ENCODE measurements around the gene KCNQ1. TPM values are rescaled to one million over a fixed set of nuclear protein-coding genes. Genes with fewer than 3 reads are reported as not detected.

KCNQ1 gene, protein sequence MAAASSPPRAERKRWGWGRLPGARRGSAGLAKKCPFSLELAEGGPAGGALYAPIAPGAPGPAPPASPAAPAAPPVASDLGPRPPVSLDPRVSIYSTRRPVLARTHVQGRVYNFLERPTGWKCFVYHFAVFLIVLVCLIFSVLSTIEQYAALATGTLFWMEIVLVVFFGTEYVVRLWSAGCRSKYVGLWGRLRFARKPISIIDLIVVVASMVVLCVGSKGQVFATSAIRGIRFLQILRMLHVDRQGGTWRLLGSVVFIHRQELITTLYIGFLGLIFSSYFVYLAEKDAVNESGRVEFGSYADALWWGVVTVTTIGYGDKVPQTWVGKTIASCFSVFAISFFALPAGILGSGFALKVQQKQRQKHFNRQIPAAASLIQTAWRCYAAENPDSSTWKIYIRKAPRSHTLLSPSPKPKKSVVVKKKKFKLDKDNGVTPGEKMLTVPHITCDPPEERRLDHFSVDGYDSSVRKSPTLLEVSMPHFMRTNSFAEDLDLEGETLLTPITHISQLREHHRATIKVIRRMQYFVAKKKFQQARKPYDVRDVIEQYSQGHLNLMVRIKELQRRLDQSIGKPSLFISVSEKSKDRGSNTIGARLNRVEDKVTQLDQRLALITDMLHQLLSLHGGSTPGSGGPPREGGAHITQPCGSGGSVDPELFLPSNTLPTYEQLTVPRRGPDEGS
- total RNA-seq = not detected in 2 replicates

DNA sequence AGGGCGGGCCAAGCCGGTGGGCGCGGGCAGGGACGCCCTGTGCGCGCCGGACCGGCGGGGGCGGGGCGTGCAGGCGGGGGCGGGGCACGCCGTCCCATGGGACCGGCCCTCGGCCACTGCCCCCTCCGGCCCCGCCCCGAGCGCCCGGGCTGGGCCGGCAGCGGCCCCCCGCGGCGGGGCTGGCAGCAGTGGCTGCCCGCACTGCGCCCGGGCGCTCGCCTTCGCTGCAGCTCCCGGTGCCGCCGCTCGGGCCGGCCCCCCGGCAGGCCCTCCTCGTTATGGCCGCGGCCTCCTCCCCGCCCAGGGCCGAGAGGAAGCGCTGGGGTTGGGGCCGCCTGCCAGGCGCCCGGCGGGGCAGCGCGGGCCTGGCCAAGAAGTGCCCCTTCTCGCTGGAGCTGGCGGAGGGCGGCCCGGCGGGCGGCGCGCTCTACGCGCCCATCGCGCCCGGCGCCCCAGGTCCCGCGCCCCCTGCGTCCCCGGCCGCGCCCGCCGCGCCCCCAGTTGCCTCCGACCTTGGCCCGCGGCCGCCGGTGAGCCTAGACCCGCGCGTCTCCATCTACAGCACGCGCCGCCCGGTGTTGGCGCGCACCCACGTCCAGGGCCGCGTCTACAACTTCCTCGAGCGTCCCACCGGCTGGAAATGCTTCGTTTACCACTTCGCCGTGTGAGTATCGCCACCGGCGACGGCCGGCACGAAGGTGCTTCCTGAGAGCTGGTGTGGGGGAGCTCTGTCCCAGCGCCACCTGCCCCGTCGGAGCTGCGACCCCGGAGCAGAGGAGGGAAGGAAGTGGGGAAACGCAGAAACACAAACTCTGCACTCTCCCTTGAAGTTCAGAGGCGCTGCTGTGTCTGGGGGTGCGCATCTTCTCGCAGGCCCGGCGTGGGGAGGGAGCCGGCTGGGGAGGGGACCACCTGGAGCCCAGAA, at the start of gene KCNQ1:
KCNQ1 (plus strand) TSS at position 188 of the 925 bp plus-strand sequence; CDS start at position 279, 91 bp downstream.

DNA sequence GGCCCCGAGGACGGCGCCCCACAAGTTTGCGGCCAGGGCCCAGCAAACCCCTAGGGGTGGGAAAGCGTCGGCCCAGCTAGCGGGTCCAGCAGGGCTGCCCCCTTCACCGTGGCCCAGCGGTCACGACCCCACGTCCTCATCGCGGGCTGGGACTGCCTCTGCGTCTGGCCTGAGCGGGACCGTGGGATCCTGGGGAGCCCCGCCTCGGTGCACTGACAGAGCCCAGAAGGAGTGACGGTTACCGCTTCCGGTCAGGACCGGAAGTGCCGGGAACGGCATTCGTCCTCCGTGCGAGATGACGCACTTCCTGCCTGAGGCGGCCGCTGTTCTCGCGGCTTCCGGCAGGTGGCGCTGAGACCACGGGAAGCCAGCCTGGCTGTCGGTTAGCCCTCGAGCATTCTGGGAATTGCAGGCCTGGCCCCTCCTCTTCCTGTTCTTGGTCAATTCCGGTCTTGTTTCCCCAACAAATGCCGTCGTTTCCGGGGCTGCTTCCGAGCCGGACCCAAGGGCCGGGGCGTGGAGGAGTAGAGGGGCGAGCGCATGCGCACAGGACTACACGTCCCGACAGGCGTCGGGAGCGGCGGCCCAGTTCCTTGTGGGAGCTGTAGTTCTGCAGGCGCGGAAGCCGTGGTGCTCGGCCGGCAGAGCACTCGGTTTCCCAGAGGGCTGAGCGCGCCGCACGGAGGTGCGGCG, 44.6 kb upstream of the KCNQ1 start, which contains the start of gene TSSC4:
TSSC4 (plus strand) TSS at position 682 of the 693 bp plus-strand sequence. CDS start 1,884 bp downstream, outside the sequence.

DNA sequence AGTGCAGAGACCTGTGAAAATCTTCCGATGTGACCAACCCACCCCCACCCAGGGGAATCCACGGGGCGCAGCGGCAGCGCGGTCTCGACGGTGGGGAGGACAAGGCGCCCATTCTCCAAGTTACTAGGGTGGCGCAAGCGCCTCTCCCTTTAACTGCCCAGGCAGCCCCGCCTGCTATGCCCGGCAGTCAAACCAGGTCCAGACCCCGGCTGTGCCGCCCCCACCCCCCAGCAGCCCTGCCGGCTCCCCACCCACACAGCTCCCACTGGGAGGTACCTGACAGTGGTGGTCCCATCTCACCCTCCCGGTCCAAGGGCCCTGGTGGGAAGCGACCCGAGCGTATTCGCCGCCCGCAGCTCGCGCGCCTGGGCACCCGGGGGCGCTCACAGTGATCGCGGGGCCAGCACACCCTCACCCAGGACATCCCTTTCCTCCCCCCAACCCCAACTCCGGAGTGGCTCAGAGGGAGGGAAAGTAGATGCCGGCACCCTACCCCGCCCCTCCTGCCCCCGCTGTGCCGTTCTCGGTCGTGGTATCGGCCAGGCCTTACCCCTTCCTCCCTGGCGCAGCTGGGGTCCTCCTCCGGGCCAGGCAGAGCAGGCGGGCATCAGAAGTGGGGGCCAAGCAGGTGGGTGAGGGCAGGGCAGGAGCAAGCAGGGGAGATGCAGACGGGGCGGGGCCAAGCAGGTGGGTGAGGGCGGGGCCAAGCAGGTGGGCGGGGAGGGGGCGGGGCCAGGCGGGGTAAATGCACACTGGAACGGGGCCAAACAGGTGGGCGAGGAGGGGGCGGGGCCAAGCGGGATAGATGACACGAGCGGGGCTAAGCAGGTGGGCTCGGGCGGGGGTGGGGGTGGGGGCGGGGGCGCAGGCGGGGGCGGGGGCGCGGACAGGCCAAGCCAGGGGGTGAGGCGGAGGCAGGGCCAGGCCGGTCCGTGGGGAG, 657 bp upstream of the KCNQ1 start, which contains the start of gene TRPM5:
TRPM5 (minus strand) TSS at position 634 of the 940 bp plus-strand sequence. CDS start 21,478 bp downstream, outside the sequence.

DNA sequence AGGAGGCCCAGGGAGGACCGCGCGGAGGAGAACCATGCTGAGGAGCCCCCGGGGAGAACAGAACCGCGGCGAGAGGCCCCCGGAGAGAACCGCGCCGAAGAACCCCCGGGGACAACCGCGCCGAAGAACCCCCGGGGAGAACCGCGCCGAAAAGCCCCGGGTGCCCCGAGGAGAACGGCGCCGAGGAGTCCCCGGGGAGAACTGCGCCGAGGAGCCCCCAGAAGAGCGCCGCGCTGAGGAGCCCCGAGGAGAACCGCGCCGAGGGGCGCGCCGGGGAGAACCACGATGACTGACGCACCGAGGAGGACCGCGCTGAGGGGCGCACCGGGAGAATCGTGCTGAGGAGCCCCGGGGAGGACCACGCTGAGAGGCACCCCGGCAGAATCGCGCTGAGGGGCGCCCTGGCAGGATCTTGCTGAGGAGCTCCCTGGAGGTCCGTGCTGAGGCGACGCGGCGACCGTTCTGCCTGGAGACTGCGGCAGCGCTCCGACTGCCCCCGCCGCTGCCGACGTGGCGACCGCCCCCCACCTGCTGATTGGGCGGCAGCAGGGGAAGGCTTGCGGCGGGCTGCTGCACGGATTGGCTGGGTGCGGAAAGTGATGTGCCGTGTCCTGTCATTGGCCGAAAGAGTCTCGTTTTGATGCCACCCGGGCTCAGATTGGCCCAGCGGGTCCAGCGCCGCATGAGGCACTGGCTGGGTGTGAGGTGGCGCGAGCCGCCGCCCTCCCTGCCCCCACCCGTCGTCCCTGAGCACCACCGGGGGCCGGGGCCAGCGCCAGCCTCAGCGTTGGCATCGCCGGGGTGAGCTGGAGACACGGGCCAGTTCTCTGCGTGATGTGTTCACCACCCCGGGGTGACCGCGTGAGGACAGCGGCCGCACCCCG, 255.0 kb downstream of the KCNQ1 start, which contains the start of gene KCNQ1OT1:
KCNQ1OT1 (minus strand) TSS at position 464 of the 884 bp plus-strand sequence.

DNA sequence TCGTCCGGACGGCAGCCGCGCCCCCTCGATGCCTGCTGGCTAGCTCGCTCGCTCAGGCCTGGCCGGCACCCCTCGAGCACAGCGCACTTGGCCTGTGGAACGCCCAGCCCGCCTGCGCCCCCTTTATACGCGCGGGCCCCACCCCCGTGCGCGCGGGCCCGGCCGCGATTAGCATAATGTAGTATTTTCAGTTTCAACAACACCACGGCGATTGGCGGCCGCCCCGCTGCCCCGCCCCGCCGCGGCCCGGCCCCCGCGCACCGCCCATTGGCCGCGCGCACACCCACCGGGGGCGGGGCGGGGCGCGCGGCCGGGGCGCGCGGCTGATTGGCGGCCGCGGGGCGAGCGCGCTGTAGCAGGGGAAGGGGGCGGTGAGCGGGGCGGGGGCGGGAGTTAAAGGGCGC, 440.9 kb downstream of the KCNQ1 start, which contains the start of gene CDKN1C:
CDKN1C (minus strand) TSS at position 98 of the 404 bp plus-strand sequence. CDS start 319 bp downstream, outside the sequence.

Other genes starting within 250 kb of the KCNQ1 start
- not detected in 2 replicates for gene ASCL2, start 174.4 kb upstream of the KCNQ1 start, total RNA-seq
- not detected in 2 replicates for gene C11orf21, start 143.1 kb upstream of the KCNQ1 start, total RNA-seq
- not detected in 2 replicates for gene TSPAN32, start 143.0 kb upstream of the KCNQ1 start, total RNA-seq
- gene CD81, start 67.7 kb upstream of the KCNQ1 start, total RNA-seq = 107 and 229 TPM in 2 replicates
- 44.0 and 67.9 TPM in 2 replicates for gene TSSC4, start 44.3 kb upstream of the KCNQ1 start, total RNA-seq
- gene TRPM5, start 494 bp upstream of the KCNQ1 start, total RNA-seq = not detected in 2 replicates